Measurements from ENCODE around the gene GPR68.
"Not testable (repeated sequence)": the region's sequence is repeated elsewhere in the genome, so short reads cannot be mapped to it uniquely, and the experiment has no call there.

GPR68 gene

GRCh38 chr14:91228112-91229004 lies 16.1 kb downstream of the GPR68 start:
- no peak for DNase-seq (ENCODE audit: low spot score)

DNA sequence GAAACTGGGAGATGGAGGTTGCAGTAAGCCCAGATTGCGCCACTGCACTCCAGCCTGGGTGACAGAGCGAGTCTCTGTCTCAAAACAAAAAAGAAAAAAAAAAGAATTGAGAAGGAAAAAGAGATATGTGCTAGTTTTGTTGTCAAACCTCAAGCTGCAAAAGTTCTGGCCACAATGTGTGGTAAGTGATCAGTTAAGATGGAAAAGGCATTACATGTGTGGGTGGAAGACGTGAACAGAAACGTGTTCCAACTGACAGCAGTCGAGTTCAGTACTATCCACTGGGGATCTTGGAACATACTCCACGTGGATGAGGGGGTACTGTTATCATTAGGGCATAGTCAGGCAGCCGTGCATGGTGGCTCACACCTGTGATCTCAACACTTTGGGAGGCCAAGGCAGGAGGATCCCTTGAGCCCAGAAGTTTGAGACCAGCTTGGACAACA lies 17.3 kb downstream of the GPR68 start:
- no peak for DNase-seq (ENCODE audit: low spot score)

DNA sequence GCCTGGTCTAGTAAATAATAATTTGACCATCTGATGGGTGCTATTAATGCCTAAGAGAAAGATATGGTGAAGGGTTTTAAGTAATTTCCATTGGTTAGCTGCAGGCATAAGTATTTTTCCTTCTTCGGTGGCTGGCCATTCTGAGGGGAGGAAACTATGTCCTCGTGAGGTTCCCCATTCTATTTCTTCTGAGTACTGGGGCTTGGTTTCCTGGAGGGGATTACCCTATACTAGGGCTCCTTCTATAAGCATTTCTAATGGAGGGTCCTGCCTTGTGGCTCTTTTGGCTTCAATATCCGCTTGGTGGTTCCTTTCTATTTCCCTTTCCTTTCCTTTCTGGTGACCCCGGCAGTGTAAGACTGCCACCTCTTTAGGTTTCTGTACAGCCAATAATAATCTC lies 18.1 kb downstream of the GPR68 start:
- DNase-seq (ENCODE audit: low spot score), result not testable (repeated sequence)

DNA sequence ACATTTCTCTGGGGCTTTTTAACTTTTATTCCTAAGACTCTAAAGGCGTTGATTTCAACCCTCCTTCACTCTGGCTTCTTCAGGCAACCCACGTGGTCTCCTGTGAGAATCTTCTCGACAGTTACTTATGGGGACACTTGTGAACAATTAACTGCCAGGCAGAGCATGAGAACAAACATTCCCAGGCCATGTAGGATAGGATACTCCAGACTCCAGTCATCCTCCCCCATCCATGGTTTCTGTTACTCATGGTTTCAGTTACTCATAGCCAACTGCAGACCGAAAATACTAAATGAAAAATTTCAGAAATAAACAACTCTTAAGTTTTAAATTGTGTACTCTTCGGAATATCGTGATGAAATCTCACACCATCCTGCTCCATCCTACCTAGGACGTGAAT lies 19.5 kb downstream of the GPR68 start:
- no peak for DNase-seq (ENCODE audit: low spot score)

- DNase-seq (ENCODE audit: low spot score), result no peak
These were observed 21.3 kb downstream of the GPR68 start for GRCh38 chr14:91223028-91223783.

DNA sequence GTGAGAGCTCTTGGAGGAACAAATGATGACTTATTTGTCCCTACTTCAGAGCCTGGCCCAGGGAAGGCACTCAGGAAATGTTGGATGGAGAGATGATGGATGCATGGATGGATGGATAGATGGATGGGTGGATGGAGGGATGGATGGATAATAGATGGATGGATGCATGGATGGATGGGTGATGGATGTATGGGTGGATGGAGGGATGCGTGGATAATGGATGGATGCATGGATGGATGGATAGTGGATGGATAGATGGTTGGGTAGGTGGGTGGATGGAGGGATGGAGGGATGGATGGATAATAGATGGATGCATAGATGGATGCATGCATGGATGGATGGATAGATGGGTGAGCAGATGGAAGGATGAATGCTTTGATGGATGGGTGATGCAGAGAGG lies 23.2 kb downstream of the GPR68 start:
- DNase-seq (ENCODE audit: low spot score), result no peak

DNA sequence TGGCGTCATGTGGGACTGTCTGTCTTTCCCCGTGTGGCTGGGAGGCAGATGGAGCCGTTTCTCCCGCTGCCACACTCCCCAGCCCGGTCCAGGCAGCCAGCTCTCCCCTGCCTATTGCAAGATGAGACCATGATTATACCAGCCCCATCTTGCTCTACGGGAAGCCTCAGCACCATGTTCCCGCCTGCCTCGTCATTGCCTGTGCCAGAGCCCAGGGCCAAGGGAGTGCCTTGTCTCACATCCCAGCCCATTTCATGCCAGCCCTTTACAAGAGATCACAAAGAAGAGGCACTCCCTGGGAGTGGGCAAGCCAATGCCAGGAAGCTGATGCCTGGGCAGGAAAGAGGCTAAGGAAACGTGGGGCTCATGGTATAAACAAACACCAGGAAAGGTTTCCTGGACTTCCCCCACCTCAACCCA lies 23.9 kb downstream of the GPR68 start:
- DNase-seq (ENCODE audit: low spot score), result no peak

- no peak for DNase-seq (ENCODE audit: low spot score)
These were observed 24.8 kb downstream of the GPR68 start for GRCh38 chr14:91219517-91220389.

DNA sequence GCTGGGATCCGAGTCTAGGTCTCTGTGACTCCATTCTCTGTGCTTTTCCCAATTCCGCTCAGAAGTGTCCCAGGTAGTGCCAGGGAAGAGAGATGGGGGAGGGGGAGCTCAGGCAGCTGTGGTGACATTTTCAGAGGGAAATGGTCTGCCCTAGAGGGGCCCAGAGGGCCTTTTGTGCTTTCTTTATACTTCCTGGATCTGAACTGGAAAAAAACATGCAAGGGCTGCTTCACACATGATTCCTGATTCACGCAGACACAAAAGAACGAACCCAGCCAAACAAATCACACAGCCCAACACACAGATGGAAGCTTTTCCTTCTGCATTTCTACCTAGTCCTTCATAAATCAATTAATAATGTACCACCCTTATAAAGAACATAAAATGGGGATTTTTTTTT lies 26.5 kb downstream of the GPR68 start:
- no peak for DNase-seq (ENCODE audit: low spot score)

DNA sequence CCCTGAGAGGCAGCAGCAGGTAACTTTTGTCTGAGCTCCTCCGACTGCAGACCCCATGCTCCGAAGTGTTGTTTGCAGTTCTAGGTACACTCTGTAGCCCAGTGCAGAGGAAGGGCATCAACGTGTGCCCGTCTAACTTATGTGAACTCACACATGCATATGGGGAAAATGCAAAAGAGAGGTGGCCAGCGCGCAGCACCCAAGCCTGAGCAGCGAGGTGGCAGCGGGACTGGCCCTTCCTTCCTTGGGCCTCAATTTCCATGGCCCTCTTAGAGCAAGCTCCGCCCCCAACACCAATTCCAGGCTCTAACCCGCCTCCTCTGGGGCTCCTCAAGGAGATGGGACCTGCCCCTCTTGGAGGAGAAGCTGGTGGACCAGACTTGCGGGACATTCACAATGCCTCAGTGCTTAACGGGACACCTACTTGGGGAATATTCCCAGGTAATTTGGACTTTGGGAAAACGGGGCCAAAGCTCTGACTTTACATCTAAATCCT lies 27.7 kb downstream of the GPR68 start:
- no peak for DNase-seq (ENCODE audit: low spot score)

DNA sequence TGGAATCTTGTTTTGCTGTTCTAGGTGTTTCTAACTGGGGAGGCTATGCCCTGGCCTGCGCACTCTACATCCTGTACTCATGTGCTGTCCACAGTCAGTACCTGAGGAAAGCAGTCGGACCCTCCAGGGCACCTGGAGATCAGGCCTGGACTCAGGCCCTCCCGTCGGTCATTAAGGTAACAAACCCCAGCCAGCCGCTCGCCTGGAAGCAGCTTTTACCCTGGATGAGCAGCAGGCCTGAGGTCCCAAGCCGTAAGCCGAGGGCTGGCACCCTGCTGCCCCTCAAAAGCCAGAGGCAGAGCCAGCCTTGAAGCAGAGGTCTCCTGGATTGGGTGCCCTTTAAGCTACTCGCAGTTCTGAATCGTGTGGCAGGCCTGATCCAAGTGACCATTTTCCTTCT lies 29.1 kb downstream of the GPR68 start:
- DNase-seq (ENCODE audit: low spot score), result no peak

DNA sequence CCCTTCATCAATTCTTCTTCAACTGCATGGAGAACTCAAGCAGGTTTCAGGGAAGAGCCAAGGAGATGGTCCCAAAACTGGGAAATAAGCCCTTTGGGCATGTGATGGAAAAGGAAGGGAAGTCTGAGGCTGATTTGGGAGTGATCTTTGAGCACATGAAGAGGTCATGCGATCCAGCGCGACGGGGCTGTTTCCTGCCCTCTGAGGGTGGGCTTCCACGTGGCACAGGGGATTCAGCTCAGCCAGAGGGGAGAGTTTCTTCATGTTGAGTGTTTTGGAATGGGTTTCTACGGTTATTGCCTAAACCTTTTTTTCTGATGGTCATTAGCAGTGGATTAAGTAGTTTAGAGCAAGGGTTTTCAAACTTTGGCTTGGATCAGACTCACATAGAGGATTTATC lies 30.2 kb downstream of the GPR68 start:
- DNase-seq (ENCODE audit: low spot score), result no peak

DNA sequence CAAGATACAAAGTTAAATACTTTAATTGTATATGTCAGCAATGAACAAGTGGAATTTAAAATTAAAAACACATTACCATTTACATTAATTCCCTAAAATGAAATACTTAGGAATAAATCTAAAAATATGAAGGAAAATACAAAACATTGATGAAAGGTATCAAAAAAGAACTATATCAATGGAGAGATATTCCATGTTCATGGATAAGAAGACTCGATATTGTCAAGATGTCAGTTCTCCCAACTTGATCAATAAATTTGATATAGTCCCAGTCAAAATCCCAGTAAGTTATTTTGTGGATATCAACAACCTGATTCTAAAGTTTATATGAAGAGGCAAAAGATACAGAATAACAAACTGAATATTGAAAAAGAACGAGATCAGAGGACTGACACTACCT lies 33.5 kb downstream of the GPR68 start:
- DNase-seq (ENCODE audit: low spot score), result no peak

GRCh38 chr14:91207008-91207407 lies 37.5 kb downstream of the GPR68 start:
- no peak for DNase-seq (ENCODE audit: low spot score)

GRCh38 chr14:91205459-91205858 lies 39.0 kb downstream of the GPR68 start:
- no peak for DNase-seq (ENCODE audit: low spot score)

DNA sequence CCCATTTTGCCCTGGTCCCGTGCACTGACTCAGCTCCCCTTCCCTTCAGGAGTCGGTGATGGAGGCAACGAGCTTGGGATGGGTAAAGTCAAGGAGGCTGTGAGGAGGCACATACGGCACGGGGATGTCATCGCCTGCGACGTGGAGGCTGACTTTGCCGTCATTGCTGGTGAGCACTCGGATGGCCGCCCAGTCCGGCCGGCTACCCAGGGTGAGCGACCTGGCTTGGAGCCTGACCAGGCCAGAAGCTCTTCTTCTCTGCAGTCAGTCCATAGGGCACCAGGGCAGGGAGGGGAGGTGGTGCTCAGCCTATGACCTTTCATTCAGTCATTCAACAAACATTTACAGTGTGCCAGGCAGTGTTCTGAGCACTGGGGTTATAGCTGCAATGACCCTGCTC lies 39.8 kb downstream of the GPR68 start:
- DNase-seq (ENCODE audit: low spot score), result no peak

GRCh38 chr14:91202234-91202974 lies 42.1 kb downstream of the GPR68 start:
- no peak for DNase-seq (ENCODE audit: low spot score)

- DNase-seq (ENCODE audit: low spot score), result not testable (repeated sequence)
These were observed 43.7 kb downstream of the GPR68 start for GRCh38 chr14:91200802-91201201.

DNA sequence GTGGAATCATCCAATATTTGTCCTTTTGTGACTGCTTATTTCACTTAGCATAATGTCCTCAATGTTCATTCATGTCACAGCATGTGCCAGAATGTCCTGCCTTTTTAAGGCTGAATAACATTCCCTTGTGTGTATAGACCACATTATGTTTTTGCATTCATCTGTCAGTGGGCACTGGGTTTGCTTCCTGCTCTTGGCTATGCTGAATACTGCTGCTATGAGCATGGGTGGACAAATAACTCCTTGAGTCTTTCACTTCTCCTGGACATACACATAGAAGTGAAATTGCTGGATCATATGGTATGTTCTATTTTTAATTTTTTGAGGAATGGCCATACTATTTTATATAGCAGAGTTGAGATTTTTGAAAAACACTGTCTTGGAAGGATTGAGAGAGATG lies 46.9 kb downstream of the GPR68 start:
- no peak for DNase-seq (ENCODE audit: low spot score)

- DNase-seq (ENCODE audit: low spot score), result no peak
These were observed 48.6 kb downstream of the GPR68 start for GRCh38 chr14:91195881-91196280.

DNA sequence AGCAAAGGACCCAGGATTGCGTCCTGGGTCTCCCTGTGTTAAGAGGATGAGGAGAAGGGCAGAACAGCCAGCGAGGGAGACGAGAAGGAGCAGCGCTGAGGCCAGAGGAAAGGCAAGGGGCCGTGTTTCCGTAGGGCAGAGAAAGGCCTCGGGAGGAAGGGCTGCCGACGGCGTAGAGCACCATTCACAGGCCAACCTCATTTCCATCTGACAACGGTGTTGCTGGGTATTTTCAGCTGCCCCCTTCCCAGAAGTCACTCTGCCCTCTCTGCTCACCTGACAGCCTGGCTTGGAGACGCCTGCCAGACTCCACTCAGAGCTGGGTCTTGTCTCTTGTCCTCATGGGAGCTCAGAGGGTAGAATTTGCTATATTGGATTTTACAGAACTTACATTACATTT lies 51.4 kb downstream of the GPR68 start:
- no peak for DNase-seq (ENCODE audit: low spot score)
